NCI-H82 treated with DMSO at 0.1 percent for 48 hours (cell line): ENCODE measurements around the gene TSSC4.

Experiments
- DNase-seq: peaks from one replicate; lab custom pipeline; 2025; ENCODE audit not compliant: unreplicated experiment; lab: John Stamatoyannopoulos, UW

Gene TSSC4

DNA sequence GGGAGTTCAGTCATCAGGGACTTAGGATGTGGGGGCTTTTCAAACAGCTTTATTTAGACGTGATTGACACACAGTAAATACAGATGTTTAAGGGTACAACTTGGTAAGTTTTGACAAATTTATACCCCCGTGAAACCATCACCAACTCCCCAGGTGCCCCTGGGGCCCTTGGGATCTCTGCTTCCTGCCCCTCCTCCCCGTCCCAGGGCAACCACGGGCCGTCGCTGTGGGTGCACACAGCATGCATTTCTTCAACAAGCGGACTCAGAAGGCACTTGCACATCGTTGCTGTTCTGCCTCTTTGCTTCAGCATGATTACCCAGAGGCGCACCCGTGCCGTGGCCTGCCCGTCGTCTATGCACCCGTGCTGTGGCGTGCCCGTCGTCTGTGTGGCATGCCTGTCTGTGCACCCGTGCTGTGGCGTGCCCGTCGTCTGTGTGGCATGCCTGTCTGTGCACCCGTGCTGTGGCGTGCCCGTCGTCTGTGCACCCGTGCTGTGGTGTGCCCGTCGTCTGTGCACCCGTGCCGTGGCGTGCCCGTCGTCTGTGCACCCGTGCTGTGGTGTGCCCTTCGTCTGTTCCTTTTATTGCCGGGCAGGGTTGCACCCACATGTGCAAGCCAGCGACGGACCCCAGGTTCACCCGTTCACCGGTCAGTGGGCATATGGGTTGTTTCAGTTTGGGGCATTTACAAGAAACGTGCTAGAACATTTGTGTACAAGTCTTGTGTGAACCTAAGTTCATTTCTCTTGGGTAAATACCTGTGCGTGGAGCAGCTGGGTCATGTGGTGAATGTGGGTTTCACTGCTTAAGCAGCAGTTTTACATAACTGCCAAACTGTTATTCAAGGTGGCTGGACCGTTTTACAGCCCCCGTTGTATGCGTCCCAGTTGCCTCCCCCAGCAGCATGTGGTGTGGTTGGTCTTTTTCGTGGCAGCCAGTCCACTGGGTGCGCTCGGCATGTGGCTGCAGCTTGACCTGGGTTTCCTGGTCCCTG, 15.1 kb upstream of the TSSC4 start:
- DNase-seq, result no peak

DNA sequence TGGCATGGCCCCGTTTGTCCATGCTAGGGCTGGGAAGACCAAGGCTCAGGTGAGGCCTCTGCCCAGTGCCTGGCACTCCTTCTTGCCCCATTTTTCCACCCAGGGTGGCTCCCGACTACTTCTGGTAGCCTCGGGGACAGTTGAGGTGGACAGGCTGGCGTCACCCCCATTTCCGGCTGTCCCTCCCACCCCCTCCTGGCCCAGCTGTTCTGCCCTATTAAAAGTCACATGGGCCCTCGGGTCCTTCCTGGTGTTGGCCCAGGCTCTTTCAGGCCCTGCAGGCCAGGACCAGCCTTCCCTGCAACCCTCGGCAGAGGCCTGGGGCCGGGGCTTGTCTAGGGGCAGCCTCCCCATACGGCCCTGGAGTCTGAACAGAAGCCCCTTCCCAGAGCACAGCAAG, 14.0 kb upstream of the TSSC4 start:
- DNase-seq, result no peak

DNA sequence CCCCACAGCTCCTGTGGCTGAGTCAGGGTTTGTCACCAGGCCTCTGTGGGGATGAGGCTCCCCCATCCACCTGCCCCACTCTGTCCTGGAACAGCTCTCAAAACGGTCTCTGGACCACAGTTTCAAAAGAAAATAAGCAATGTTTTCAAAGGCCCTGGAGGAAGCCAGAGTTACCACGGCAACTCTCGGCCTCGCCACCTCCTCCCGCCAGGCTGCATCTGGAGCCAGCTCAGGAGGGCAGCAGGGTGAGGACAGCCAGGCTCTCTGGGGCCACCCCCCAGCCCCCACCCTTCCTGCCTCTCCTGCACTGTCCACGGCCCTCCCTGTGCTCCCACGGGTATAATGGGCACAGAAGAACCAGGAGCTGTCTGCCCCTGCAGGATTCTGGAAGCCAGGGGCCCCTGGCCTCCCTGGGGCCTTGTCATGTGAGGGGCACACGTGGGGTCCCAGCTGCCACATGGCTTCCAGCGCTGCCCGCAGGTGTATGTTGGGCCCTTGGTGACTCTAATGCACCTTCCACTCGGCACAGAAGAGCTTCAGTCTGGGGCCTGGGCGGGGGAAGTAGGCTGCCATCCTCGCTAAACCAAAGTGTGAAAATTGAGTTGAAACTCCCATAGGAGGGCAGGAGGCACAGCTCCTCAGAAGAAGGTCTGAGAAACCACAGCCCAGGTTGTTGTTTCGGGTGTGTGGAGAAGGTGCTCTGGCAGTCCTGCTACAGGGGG, 13.1 kb upstream of the TSSC4 start:
- no peak for DNase-seq

DNA sequence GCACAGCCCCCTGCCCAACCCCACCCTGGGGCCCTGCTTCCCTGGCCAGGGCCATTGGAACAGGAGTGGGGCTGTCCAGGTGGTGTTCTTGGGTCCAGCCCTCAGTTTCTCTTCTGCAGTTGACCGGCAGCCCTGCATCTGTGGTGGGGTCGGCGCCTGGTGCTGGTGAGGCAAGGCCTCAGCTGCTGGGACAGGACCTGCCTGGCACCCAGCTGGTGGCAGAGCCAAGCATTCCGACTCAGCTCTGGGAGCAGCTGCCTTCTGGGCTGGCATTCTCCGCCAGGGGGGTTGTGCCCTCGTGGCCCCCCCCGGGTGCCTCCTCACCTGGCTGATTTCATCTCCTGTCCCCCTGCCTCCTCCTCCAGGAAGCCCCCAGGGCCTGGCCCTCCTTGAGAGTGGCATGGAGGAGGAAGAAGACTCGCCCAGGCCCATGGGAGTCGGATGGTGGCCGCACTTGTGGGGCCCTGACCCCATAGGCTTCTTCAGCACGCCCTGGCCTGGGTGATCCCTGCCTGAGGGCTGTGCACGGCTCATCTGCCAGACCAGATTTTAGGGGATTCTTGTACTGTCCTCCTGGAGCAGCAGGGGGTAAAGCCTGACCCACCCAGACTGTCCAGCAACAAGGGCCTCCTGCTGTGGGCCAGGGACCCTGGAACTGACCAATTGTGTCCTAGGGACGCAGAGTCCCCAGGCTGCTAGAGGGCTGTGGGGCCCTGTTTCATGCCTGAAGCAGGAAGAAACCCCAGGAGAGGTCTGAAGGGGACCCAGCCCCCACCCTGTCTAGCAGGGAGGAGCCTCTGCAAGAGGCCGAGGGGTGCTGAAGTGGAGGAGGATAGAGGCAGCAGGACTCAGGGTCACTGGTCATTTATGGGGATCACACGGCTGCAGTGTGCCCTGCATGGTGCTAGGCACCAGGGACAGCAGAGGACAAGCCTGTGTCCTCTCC, 11.8 kb upstream of the TSSC4 start:
- DNase-seq, result no peak

DNA sequence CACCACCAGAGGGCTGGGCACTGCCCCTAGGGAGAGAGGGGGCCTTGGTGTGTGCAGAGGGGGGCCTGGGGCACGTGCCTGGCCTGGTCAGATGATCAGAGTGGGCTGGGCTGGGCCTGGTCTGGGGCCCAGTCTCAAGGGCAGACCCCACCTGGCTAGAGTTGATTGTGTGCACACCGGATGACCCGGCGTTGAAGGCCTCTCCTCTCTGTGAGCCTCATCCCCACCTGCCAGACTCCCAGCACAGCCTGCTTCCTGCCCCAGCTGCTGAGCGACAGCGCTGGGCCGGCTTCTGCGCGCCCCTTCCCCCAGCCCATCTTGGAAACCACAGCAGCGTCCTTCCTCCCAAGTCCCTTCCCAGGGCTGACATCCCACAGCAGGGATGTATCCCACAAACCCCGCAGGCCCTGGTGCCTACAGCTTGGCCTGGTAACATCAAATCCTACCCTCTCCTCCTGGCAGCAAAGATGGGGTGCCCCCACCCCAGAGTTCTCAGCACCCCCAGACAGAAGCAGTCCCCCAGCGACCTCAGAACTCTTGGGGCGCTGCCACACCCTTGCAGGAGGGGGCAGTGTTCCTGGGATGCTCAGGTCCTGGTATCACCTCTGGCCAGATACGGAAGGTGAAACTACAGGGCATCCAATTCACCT, 11.0 kb upstream of the TSSC4 start:
- no peak for DNase-seq

DNA sequence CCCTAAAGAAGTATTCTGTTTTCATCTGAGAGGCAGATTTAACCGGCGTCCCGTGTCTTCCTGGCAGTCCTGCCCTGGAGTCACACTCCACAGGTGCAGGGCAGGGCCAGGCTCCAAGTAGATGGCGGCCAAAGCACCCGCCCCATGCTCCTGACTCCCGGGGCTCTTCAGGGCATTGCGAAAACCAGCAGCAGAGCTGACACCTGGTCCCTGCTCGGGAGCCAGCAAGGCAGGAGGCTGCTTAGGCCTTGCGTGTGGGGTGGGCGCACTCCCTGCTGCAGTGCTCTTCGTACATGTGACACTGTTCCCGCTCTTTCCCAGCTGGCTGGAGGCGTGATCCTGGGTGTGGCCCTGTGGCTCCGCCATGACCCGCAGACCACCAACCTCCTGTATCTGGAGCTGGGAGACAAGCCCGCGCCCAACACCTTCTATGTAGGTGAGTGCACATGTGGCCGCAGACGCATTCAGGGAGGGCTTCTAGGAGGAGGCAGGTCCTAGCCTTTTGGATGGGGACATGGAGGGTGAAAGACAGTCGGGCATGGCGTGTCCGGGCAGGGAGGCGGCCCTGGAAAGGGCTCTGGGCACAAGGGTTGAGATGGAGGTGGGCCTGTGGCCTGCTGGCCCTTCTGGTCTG, 10.3 kb upstream of the TSSC4 start:
- DNase-seq, result no peak

DNA sequence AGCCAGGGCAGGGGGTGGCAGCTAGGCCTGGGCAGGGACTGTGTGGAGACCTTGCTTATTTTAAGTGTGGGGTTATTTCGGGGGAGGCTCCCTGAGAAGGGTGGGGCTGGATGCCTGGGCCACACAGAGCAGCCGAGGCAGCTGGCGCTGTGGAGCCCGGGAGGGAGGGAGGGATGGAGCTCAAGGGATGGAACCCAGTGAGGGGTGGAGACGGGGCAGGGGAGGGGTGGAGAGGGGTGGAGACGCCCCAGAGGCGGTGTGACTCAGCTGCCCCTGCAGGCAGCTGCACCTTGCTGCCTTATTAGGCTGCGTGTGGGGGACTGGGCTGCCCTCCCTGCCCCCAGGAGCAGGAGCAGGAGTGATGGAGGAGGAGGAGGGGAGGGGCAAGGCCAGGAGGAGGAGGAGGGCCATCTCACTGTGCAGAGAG, 9.8 kb upstream of the TSSC4 start:
- DNase-seq, result no peak

DNA sequence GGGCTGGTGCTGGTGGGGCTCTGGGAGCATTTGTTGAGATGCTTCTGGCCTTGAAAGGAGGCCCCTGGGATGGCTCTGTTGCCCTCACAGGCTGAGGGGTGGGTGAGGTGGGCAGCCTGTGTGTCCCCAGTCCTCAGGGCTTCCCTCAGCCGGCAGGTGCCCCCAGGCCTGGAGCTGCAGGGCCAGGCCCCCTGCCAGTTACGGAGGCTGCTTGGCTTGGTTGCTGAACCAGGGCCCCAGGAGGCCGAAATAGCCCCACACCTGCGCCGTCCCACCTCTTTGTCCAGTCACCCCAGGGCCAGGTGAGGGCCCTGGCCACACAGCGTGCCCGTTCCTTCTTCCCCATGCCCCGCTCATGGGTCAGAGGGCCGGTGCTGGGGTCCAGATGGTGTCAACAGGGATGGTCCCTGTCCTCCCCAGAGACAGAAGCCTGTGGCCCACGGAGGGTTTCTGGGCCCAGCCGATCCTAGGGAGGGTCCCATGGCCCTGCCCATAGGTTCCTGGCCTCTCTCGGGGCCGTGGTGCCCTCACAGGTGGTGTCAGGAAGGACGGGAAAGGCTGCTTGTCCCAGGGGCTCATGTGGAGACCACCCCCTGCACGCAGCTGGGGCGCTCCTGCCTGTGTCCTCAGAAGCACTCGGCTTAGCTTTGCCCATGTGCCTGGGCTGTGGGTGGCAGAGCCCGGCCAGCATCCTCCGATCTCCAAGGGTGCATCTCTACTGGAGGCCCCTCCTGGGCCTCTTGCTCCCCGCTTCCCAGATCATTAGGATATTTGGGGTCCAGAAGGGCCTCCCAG, 9.2 kb upstream of the TSSC4 start:
- no peak for DNase-seq

DNA sequence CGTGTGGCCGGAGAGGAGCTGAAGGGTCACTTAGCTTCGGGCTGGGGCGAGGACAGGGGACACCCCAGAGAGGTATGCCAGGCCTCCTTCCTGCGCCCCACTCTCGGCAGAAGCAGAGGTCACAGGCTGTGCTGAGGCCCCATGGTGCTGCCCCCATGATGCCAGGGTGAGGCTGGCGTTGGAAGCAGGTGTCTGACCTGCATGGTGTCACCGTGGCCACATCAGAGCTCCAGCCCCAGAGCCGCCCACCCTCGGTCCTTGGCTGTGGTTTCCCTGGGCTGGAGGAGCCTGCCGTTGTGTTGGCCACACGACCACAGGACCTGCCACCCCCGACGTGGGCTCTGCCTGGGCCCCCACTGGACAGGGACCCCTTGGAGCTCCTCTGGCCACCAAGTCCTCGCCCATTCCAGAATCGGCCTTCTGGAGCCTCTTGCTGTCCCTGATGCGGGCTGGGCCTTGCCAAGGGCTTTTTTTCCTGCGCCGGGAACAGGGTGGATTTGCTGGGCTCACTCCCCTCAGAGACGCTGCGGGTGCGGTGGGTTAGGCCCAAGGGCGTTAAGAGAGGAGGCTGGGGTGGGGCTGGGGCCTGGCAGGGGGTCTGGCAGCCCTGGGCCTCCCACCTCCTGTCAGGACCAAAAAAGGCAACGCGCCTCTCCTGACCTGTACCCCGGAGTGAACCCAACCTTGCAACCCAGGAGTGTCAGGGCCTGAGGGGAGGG, 8.2 kb upstream of the TSSC4 start:
- no peak for DNase-seq

DNA sequence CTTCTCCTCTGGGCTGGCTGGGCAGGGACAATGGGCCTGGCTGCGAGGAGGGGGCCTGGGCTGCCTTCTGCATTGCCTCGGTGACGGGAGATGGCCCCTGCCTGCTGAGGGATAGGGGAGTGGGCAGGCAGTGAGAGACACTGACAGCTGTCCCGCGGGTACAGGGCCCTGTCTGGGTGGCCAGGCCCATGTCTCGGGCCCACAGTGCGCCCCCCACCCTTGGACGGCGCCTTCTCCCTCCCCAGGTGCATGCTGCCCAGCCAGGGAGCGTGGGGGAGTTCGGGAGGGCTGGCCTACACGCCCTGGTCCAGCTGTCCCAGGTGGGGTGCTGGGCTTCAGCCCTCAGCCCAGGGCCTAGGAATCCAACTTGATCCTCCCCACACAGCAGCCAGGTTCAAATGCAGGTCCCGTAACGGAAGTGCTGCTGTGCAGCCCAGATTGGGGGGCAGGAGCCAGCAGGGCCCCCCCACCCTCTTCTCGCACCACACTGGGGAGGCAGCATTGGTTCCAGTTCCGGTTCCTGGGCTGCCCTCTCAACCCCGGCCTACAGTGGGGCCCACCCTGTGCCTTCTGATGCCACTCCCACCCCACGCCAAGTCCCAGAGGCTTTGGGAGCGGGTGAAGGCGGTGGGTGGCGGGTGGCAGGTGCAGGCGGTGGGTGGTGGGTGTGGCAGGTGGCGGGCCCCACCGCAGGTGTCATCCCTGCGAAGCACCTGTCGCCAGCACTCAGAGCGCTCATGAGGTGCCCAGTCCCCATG, 7.3 kb upstream of the TSSC4 start:
- no peak for DNase-seq

DNA sequence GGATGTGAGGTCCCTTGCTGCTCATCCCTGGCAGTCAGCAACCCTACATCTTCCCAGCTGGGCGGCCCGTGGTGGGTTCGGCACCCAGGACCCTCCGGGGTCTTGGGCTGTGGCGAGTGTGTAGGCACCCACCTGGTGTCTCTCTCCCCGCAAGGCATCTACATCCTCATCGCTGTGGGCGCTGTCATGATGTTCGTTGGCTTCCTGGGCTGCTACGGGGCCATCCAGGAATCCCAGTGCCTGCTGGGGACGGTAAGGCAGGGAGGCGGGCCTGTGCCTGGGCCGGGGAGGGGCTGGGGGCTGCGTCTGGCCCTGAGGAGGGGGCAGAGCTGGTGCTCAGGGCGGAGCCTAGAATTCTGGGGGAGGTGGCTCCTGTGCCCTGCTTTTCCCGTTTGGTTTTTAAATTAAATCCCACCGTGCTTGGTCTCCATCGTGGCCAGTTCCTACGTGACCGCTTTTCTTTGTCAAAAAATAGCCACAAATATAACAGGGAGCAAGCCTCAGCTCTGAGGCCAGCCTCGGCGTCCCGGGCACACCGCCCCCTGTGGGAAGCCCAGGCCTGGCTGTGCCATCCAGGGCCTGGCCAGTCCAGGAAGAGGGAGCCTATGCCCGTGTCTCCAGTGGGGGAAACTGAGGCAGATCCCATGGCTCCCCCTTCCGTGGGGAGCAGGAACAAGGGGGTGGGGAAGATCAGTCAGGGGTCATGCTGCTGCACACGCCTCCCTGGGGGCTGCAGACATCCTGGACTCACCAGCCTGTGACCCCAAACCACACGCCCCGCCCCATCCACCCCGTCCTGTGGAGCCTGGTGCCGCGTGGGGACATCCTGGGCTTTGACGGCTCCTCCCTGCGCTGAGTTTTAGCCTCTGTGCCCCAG, 6.4 kb upstream of the TSSC4 start:
- DNase-seq, result no peak

DNA sequence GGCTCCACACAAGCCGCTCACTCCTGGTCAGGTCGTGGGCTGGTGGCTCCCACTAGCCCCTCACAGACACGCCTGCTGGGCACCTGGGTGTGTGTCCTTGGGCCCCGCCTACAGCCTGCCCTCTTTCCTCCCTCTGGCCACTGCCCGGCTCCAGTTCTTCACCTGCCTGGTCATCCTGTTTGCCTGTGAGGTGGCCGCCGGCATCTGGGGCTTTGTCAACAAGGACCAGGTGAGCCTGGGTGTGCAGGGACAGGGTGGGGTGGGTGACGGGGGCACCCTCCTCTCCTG, 5.8 kb upstream of the TSSC4 start:
- no peak for DNase-seq

DNA sequence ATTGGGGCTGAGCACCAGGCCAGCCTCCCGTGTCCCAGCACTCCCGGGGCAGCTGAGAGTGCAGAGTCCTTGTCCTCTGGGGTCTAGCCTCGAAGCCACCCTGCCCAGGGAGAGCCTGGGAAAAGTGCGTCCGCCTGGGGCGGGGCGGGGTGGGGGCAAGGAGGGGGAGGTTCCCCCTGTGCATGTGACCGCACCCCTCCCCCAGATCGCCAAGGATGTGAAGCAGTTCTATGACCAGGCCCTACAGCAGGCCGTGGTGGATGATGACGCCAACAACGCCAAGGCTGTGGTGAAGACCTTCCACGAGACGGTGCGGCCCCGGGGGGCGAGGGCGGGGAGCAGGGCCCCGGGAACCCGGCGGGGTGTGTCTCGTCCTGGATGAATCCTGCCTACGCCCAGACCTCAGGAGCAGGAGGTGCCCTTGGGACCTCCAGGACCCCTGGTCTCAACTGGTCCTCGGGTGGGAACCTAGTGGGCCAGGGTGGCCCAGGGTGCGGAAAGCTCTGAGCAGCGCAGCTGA, 5.3 kb upstream of the TSSC4 start:
- DNase-seq, result no peak

DNA sequence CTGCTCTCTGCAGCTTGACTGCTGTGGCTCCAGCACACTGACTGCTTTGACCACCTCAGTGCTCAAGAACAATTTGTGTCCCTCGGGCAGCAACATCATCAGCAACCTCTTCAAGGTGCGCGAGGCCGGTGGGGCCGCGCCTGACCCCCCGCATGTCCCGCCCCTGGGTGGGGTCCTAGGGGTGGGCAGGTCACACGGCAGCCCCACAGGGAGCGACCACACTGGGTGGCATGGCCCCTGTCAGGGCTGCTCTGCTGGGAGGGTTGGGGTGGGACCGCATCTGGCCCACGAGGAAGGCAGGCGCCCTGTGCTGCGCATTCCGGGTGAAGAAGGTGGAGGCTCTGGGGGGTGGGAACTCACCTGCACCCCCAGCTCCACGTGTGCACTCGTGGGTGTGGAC, 4.7 kb upstream of the TSSC4 start:
- DNase-seq, result no peak

DNA sequence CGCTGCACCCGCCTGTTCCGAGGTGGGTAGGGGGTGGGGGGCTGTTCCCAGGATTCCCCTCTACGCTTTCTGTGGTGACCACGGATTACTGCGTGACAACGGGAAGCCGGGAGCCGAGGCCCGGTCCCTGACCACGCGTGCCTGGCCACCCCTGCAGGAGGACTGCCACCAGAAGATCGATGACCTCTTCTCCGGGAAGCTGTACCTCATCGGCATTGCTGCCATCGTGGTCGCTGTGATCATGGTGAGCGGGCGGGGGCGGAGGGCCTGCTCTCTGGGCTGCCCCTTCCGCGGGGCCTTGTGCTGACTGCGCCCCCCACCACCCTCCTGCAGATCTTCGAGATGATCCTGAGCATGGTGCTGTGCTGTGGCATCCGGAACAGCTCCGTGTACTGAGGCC, 4.1 kb upstream of the TSSC4 start:
- DNase-seq, result no peak

DNA sequence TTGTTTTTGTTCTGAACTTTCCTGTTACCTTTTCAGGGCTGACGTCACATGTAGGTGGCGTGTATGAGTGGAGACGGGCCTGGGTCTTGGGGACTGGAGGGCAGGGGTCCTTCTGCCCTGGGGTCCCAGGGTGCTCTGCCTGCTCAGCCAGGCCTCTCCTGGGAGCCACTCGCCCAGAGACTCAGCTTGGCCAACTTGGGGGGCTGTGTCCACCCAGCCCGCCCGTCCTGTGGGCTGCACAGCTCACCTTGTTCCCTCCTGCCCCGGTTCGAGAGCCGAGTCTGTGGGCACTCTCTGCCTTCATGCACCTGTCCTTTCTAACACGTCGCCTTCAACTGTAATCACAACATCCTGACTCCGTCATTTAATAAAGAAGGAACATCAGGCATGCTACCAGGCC, 3.5 kb upstream of the TSSC4 start:
- DNase-seq, result no peak
